ENCODE results near the gene TRH.

Gene TRH

GRCh38 chr3:129950318-129951046, 24.0 kb upstream of the TRH start:
- no peaks in the 10 kb centered on the region for H3K36me3 Mint-ChIP-seq (ENCODE audit: low read depth)

GRCh38 chr3:129952556-129953355, 21.8 kb upstream of the TRH start:
- intact Hi-C loops (cut with micrococcal nuclease): no loop called here
- Mint-ChIP-seq H3K27me3 (peaks cover 6% of the 10 kb centered on the region), H3K4me1 (ENCODE audit: low read depth) (peaks cover 30% of the 10 kb centered on the region), H3K36me3 (ENCODE audit: low read depth) (no peaks in the 10 kb centered on the region), H3K27ac (no peak overlapping the region), H3K4me3 (no peak overlapping the region), H3K9me3 (no peaks in the 10 kb centered on the region)

More at GRCh38 chr3:129950318-129951046, 24.0 kb upstream of the TRH start:
- Mint-ChIP-seq H3K4me1 (ENCODE audit: low read depth) (peaks cover 39% of the 10 kb centered on the region), H3K27ac (no peak overlapping the region), H3K9me3 (no peaks in the 10 kb centered on the region), H3K4me3 (no peak overlapping the region), H3K27me3 (peaks cover 9% of the 10 kb centered on the region)
- intact Hi-C loops (cut with micrococcal nuclease): no loop called here

- Mint-ChIP-seq H3K4me3 (no peak overlapping the region), H3K27me3 (peaks cover 5% of the 10 kb centered on the region), H3K9me3 (no peaks in the 10 kb centered on the region), H3K36me3 (ENCODE audit: low read depth) (no peaks in the 10 kb centered on the region), H3K27ac (no peak overlapping the region), H3K4me1 (ENCODE audit: low read depth) (peaks cover 30% of the 10 kb centered on the region)
- intact Hi-C loops (cut with micrococcal nuclease): no loop called here
Measured at GRCh38 chr3:129953621-129954020, 20.9 kb upstream of the TRH start.

GRCh38 chr3:129954514-129954913, 20.0 kb upstream of the TRH start:
- intact Hi-C loops (cut with micrococcal nuclease): no loop called here
- Mint-ChIP-seq H3K27ac (no peak overlapping the region), H3K4me3 (no peak overlapping the region), H3K9me3 (no peaks in the 10 kb centered on the region), H3K36me3 (ENCODE audit: low read depth) (no peaks in the 10 kb centered on the region), H3K27me3 (peaks cover 4% of the 10 kb centered on the region), H3K4me1 (ENCODE audit: low read depth) (peaks cover 38% of the 10 kb centered on the region)

- no peaks in the 10 kb centered on the region for H3K36me3 Mint-ChIP-seq (ENCODE audit: low read depth)
- H3K27me3 Mint-ChIP-seq: peaks cover 22% of the 10 kb centered on the region
- H3K4me1 Mint-ChIP-seq (ENCODE audit: low read depth): peaks cover 40% of the 10 kb centered on the region
- no peaks in the 10 kb centered on the region for H3K9me3 Mint-ChIP-seq
- H3K4me3 Mint-ChIP-seq: no peak overlapping the region
- intact Hi-C loops (cut with micrococcal nuclease): no loop called here
- H3K27ac Mint-ChIP-seq: no peak overlapping the region
Measured at GRCh38 chr3:129956936-129957335, 17.6 kb upstream of the TRH start.

GRCh38 chr3:129958755-129959154, 15.8 kb upstream of the TRH start:
- intact Hi-C loops (cut with micrococcal nuclease): no loop called here
- Mint-ChIP-seq H3K36me3 (ENCODE audit: low read depth) (no peaks in the 10 kb centered on the region), H3K4me1 (ENCODE audit: low read depth) (peaks cover 31% of the 10 kb centered on the region), H3K27ac (no peak overlapping the region), H3K9me3 (no peaks in the 10 kb centered on the region), H3K27me3 (peaks cover 22% of the 10 kb centered on the region), H3K4me3 (no peak overlapping the region)

- no peak overlapping the region for H3K4me3 Mint-ChIP-seq
- H3K27ac Mint-ChIP-seq: no peak overlapping the region
- H3K4me1 Mint-ChIP-seq (ENCODE audit: low read depth): peaks cover 19% of the 10 kb centered on the region
- intact Hi-C loops (cut with micrococcal nuclease): no loop called here
- no peaks in the 10 kb centered on the region for H3K9me3 Mint-ChIP-seq
- H3K27me3 Mint-ChIP-seq: peaks cover 22% of the 10 kb centered on the region
- no peaks in the 10 kb centered on the region for H3K36me3 Mint-ChIP-seq (ENCODE audit: low read depth)
Measured at GRCh38 chr3:129961141-129961541, 13.4 kb upstream of the TRH start.

GRCh38 chr3:129962600-129962999, 11.9 kb upstream of the TRH start:
- Mint-ChIP-seq H3K9me3 (no peaks in the 10 kb centered on the region), H3K4me1 (ENCODE audit: low read depth) (peaks cover 19% of the 10 kb centered on the region), H3K27me3 (peaks cover 26% of the 10 kb centered on the region), H3K27ac (no peak overlapping the region), H3K36me3 (ENCODE audit: low read depth) (no peaks in the 10 kb centered on the region), H3K4me3 (no peak overlapping the region)
- intact Hi-C loops (cut with micrococcal nuclease): no loop called here

GRCh38 chr3:129965937-129966336, 8.6 kb upstream of the TRH start:
- intact Hi-C loops (cut with micrococcal nuclease): no loop called here
- H3K27ac Mint-ChIP-seq: no peak overlapping the region
- no peaks in the 10 kb centered on the region for H3K4me1 Mint-ChIP-seq (ENCODE audit: low read depth)

GRCh38 chr3:129966876-129967275, 7.6 kb upstream of the TRH start:
- H3K36me3 Mint-ChIP-seq (ENCODE audit: low read depth): no peaks in the 10 kb centered on the region
- no peak overlapping the region for H3K27ac Mint-ChIP-seq
- H3K27me3 Mint-ChIP-seq: peaks cover 9% of the 10 kb centered on the region
- no peak overlapping the region for H3K4me3 Mint-ChIP-seq
- no peaks in the 10 kb centered on the region for H3K4me1 Mint-ChIP-seq (ENCODE audit: low read depth)
- intact Hi-C loops (cut with micrococcal nuclease): no loop called here
- H3K9me3 Mint-ChIP-seq: no peaks in the 10 kb centered on the region

More at GRCh38 chr3:129965937-129966336, 8.6 kb upstream of the TRH start:
- no peak overlapping the region for H3K4me3 Mint-ChIP-seq
- no peaks in the 10 kb centered on the region for H3K9me3 Mint-ChIP-seq
- peaks cover 12% of the 10 kb centered on the region for H3K27me3 Mint-ChIP-seq
- H3K36me3 Mint-ChIP-seq (ENCODE audit: low read depth): no peaks in the 10 kb centered on the region

GRCh38 chr3:129967761-129968160, 6.8 kb upstream of the TRH start:
- intact Hi-C loops (cut with micrococcal nuclease): no loop called here
- Mint-ChIP-seq H3K27ac (no peak overlapping the region), H3K36me3 (ENCODE audit: low read depth) (no peaks in the 10 kb centered on the region), H3K27me3 (peaks cover 15% of the 10 kb centered on the region), H3K4me3 (no peak overlapping the region), H3K4me1 (ENCODE audit: low read depth) (no peaks in the 10 kb centered on the region), H3K9me3 (no peaks in the 10 kb centered on the region)

GRCh38 chr3:129971351-129972052, 3.0 kb upstream of the TRH start:
- H3K4me3 Mint-ChIP-seq: no peak overlapping the region
- H3K27me3 Mint-ChIP-seq: peaks cover 52% of the 10 kb centered on the region
- no peak overlapping the region for H3K27ac Mint-ChIP-seq
- intact Hi-C loops (cut with micrococcal nuclease): no loop called here
- peaks cover 18% of the 10 kb centered on the region for H3K4me1 Mint-ChIP-seq (ENCODE audit: low read depth)
- no peaks in the 10 kb centered on the region for H3K9me3 Mint-ChIP-seq
- H3K36me3 Mint-ChIP-seq (ENCODE audit: low read depth): no peaks in the 10 kb centered on the region

GRCh38 chr3:129972301-129972700, 2.2 kb upstream of the TRH start:
- H3K27ac Mint-ChIP-seq: no peak overlapping the region
- no peaks in the 10 kb centered on the region for H3K36me3 Mint-ChIP-seq (ENCODE audit: low read depth)
- intact Hi-C loops (cut with micrococcal nuclease): no loop called here
- H3K9me3 Mint-ChIP-seq: no peaks in the 10 kb centered on the region
- peaks cover 18% of the 10 kb centered on the region for H3K4me1 Mint-ChIP-seq (ENCODE audit: low read depth)
- peaks cover 54% of the 10 kb centered on the region for H3K27me3 Mint-ChIP-seq
- no peak overlapping the region for H3K4me3 Mint-ChIP-seq

Measured in dendritic cell treated with granulocyte-macrophage colony-stimulating factor and Interleukin-4, amounts not matched to agents 40 ng/mL and 50 ng/mL, for 4 days (primary cell).